HG03558 (cell line): ENCODE measurements around the gene KLK6.

Source experiments
- ATAC-seq: cut with Tn5 transposase; IDR thresholded peaks from one replicate; pipeline ENCODE4 v1.9.1; 2021; ENCODE audit warnings: moderate number of reproducible peaks; ENCODE audit not compliant: unreplicated experiment; ENCODE audit errors: extremely low read depth

Gene KLK6

GRCh38 chr19:50969413-50969760, at the start of gene KLK6:
TSS of gene KLK6 (minus strand) at chr19:50969591. CDS start at chr19:50968104, 1,487 bp downstream.
- no peak for ATAC-seq

GRCh38 chr19:51018745-51019543, 49.6 kb upstream of the KLK6 start:
- ATAC-seq = no peak

- ATAC-seq = no peak
Measured at GRCh38 chr19:51016798-51017683, 47.6 kb upstream of the KLK6 start.

GRCh38 chr19:51015691-51016267, 46.4 kb upstream of the KLK6 start:
- ATAC-seq = no peak

- ATAC-seq = no peak
Measured at GRCh38 chr19:51014242-51014641, 44.9 kb upstream of the KLK6 start.

- no peak for ATAC-seq
Measured at GRCh38 chr19:51012661-51013190, 43.3 kb upstream of the KLK6 start.

- ATAC-seq = no peak
Measured at GRCh38 chr19:51010066-51010795, 40.8 kb upstream of the KLK6 start.

- ATAC-seq = no peak
Measured at GRCh38 chr19:51009061-51009891, 39.9 kb upstream of the KLK6 start.

- ATAC-seq = no peak
Measured at GRCh38 chr19:51007488-51007887, 38.1 kb upstream of the KLK6 start.

- ATAC-seq = no peak
Measured at GRCh38 chr19:51006406-51006805, 37.0 kb upstream of the KLK6 start.

GRCh38 chr19:51005248-51005647, 35.9 kb upstream of the KLK6 start:
- ATAC-seq = no peak

GRCh38 chr19:51003316-51003715, 33.9 kb upstream of the KLK6 start:
- no peak for ATAC-seq

GRCh38 chr19:51002542-51003311, 33.3 kb upstream of the KLK6 start:
- no peak for ATAC-seq

- ATAC-seq = no peak
Measured at GRCh38 chr19:51002089-51002532, 32.7 kb upstream of the KLK6 start.

GRCh38 chr19:51001515-51001914, 32.1 kb upstream of the KLK6 start, which contains the start of gene KLK8:
TSS of gene KLK8 (minus strand) at chr19:51001604. CDS start at chr19:51001167, 437 bp downstream.
- ATAC-seq = no peak

GRCh38 chr19:51000981-51001380, 31.6 kb upstream of the KLK6 start:
- ATAC-seq = no peak

- ATAC-seq = no peak
Measured at GRCh38 chr19:51000426-51000825, 31.0 kb upstream of the KLK6 start.

GRCh38 chr19:50998686-50999085, 29.3 kb upstream of the KLK6 start:
- ATAC-seq = no peak
